ENCODE data around the gene PTTG1IP. TPM values are rescaled to one million over a fixed set of nuclear protein-coding genes. Genes with fewer than 3 reads are reported as not detected.
A peak's percentile ranks its signal among the peaks of the same experiment; 100 is the strongest.

Gene PTTG1IP
- total and polyA plus RNA-seq, 2 of the 13 experiments (the other 11 are each of a cell fraction or from before 2014, with no cell fraction given) = 161 to 700 TPM

DNA sequence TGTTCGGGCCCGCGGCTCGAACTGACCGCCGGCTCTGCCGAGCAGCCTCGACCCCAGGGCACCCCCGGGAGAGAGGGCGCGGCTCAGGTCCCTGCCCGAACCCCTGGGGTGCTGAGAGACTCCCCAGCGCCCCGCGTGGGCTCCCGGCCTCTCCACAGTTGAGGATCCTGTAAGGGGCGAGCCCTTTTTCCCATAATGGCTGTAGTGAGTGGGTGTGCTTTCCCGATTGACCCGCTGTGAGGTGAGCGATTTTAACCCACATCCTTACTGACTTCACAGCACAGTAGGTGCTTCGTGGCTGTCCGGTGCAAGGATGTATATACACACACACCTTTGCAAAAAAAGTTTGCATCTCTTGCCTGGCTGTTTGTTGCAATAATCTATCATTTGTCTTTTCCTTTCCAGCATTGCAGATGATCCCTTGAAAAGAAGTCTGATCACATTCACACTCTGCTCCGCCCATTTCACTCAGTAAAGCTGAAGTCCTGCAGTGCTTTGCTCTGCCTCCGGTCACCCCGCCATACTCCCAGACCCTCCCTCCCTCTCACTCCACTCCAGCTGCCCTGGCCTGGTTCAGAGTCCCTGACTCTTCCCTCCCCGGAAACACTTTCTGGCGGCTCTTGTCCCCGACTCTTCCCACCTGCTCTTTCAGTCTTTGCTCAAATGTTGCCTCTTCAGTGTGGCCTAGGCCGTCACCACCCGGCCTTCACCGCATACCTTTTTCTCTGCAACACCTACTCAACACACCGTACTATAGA, 70.9 kb downstream of the PTTG1IP start (continued):
- TF ChIP-seq TEF (CRISPR knock-in tag; IDR thresholded peaks at IDR 0.05) (no peak), ZNF629 (CRISPR knock-in tag; conservative IDR thresholded peaks at IDR 0.05) (peak; percentile 48; the same call in 1 of the 2 replicates), ZBTB26 (CRISPR knock-in tag; IDR thresholded peaks at IDR 0.05; ENCODE audit: borderline replicate concordance) (0 out of 2 replicates have a peak, but pooled peaks have one; percentile 48), REPIN1 (CRISPR knock-in tag; IDR thresholded peaks at IDR 0.05; ENCODE audit: borderline replicate concordance, low read depth) (peak; percentile 44; the same call in 1 of the 2 replicates), TARDBP (CRISPR knock-in tag; IDR thresholded peaks at IDR 0.05) (0 out of 2 replicates have a peak, but pooled peaks have one; percentile 50), ZNF850 (CRISPR knock-in tag; conservative IDR thresholded peaks at IDR 0.05) (no peak), ZNF891 (CRISPR knock-in tag; IDR thresholded peaks at IDR 0.05) (no peak), RAD51 (IDR thresholded peaks at IDR 0.05; ENCODE audit: borderline replicate concordance) (no peak), ZNF24 (IDR thresholded peaks at IDR 0.05) (no peak), STAG1 (CRISPR knock-in tag; IDR thresholded peaks at IDR 0.05) (0 out of 2 replicates have a peak, but pooled peaks have one; percentile 8), ZNF766 (CRISPR knock-in tag; IDR thresholded peaks at IDR 0.05; ENCODE audit: borderline replicate concordance) (peak; percentile 67; the same call in 1 of the 2 replicates), NBN (conservative IDR thresholded peaks at IDR 0.05) (no peak), ATM (IDR thresholded peaks at IDR 0.05; ENCODE audit: borderline replicate concordance) (no peak), ZFP82 (CRISPR knock-in tag; IDR thresholded peaks at IDR 0.05; ENCODE audit: borderline replicate concordance) (no peak), ZNF501 (CRISPR knock-in tag; IDR thresholded peaks at IDR 0.05) (no peak), AGO1 (IDR thresholded peaks at IDR 0.05; ENCODE audit: low read depth, low read length, poor library complexity, severe bottlenecking) (no peak)
- TF ChIP-seq, protein P1, sequence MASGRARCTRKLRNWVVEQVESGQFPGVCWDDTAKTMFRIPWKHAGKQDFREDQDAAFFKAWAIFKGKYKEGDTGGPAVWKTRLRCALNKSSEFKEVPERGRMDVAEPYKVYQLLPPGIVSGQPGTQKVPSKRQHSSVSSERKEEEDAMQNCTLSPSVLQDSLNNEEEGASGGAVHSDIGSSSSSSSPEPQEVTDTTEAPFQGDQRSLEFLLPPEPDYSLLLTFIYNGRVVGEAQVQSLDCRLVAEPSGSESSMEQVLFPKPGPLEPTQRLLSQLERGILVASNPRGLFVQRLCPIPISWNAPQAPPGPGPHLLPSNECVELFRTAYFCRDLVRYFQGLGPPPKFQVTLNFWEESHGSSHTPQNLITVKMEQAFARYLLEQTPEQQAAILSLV (CRISPR knock-in tag; IDR thresholded peaks at IDR 0.05; ENCODE audit: borderline replicate concordance) = 0 out of 2 replicates have a peak, but pooled peaks have one; percentile 12
- TF ChIP-seq, protein P2, sequence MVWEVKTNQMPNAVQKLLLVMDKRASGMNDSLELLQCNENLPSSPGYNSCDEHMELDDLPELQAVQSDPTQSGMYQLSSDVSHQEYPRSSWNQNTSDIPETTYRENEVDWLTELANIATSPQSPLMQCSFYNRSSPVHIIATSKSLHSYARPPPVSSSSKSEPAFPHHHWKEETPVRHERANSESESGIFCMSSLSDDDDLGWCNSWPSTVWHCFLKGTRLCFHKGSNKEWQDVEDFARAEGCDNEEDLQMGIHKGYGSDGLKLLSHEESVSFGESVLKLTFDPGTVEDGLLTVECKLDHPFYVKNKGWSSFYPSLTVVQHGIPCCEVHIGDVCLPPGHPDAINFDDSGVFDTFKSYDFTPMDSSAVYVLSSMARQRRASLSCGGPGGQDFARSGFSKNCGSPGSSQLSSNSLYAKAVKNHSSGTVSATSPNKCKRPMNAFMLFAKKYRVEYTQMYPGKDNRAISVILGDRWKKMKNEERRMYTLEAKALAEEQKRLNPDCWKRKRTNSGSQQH (CRISPR knock-in tag; IDR thresholded peaks at IDR 0.05; ENCODE audit: low read depth) = peak; percentile 64; the same call in 1 of the 2 replicates
- TF ChIP-seq, protein P3, sequence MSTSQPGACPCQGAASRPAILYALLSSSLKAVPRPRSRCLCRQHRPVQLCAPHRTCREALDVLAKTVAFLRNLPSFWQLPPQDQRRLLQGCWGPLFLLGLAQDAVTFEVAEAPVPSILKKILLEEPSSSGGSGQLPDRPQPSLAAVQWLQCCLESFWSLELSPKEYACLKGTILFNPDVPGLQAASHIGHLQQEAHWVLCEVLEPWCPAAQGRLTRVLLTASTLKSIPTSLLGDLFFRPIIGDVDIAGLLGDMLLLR (CRISPR knock-in tag; IDR thresholded peaks at IDR 0.05) = no peak
- TF ChIP-seq, protein P4, sequence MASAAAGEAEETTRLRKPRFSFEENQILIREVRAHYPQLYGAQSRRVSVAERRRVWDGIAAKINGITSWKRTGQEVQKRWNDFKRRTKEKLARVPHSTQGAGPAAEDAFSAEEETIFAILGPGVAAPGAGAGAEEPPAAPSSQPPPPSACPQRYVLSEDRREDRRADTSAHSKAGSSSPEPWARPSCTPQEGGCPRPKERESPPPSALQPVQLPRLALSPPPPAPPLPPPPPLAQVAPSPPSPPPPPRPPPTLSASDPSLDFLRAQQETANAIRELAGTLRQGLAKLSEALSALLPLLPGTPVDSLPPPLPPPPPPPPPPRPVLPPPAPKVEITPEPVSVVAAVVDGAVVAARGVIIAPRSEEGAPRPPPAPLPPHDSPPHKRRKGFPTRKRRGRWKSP (CRISPR knock-in tag; IDR thresholded peaks at IDR 0.05) = no peak
- TF ChIP-seq, protein P5, sequence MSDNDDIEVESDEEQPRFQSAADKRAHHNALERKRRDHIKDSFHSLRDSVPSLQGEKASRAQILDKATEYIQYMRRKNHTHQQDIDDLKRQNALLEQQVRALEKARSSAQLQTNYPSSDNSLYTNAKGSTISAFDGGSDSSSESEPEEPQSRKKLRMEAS (IDR thresholded peaks at IDR 0.05) = peak; percentile 79

All from HepG2 (cell line).